ENCODE data around the gene PEX6. TPM values are rescaled to one million over a fixed set of nuclear protein-coding genes. Genes with fewer than 3 reads are reported as not detected.
A peak's percentile ranks its signal among the peaks of the same experiment; 100 is the strongest.
"Not testable (repeated sequence)": the region's sequence is repeated elsewhere in the genome, so short reads cannot be mapped to it uniquely, and the experiment has no call there.

Gene PEX6
- total RNA-seq, 4 donors from 2014 or later = 23.7 to 39.9 (median 28.4) TPM

DNA sequence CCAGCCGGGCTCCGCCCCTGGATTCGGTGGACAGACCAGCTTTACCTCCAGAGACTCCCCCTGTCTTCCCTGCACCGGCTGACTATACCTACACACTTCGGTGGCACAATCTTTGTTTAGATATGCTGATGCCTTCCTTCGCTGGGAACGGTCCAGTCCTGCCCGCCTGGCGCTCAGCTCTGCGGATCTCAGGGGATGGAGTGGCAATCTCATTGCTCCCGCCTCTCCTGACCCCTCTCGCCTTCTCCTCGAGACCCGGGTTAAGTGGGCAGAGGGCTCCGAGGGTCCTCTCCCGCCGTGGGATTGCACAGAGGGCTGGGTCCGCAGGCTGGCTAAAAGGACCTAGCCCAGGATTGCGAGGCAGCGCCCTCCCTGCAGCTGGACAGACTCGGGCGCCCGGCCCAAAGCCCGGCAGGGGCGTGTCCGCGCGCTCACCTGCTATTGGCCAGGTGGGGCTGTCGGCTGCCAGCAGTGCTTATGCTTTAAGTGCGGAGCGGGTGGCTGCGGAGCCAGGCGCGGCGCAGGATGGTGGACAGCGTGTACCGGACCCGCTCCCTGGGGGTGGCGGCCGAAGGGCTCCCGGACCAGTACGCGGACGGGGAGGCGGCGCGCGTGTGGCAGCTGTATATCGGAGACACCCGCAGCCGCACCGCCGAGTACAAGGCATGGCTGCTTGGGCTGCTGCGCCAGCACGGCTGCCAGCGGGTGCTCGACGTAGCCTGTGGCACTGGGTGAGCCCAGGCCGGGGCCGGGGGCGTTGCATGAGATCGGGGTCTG lies 18.6 kb downstream of the PEX6 start, which contains the start of gene GNMT:
TSS of gene GNMT (plus strand) at position 512 of the 777 bp plus-strand sequence. CDS start at position 526, 14 bp downstream.
- H3K4me1 ChIP-seq = peaks cover 5 to 16% of the 10 kb centered on the region in 2 donors
- peaks cover 0 to 5% of the 10 kb centered on the region in 2 donors for H3K36me3 ChIP-seq
- 7 to 14% methylated on average over 7 to 14 of the region's 62 CpGs for WGBS, 2 donors
- no peaks in the 10 kb centered on the region for H3K27me3 ChIP-seq
- peak; percentile 89 to 91 for DNase-seq
- H3K4me3 ChIP-seq (replicated peaks in 1 of 3) = peak within 1 kb of the TSS; percentile 0 to 53 (median 37)
- intact Hi-C loops (cut with DNase I) = no loop called here
- H3K27ac ChIP-seq = no peak within 1 kb of the TSS
- H3K9me3 ChIP-seq = no peaks in the 10 kb centered on the region
- TF ChIP-seq, protein P1, sequence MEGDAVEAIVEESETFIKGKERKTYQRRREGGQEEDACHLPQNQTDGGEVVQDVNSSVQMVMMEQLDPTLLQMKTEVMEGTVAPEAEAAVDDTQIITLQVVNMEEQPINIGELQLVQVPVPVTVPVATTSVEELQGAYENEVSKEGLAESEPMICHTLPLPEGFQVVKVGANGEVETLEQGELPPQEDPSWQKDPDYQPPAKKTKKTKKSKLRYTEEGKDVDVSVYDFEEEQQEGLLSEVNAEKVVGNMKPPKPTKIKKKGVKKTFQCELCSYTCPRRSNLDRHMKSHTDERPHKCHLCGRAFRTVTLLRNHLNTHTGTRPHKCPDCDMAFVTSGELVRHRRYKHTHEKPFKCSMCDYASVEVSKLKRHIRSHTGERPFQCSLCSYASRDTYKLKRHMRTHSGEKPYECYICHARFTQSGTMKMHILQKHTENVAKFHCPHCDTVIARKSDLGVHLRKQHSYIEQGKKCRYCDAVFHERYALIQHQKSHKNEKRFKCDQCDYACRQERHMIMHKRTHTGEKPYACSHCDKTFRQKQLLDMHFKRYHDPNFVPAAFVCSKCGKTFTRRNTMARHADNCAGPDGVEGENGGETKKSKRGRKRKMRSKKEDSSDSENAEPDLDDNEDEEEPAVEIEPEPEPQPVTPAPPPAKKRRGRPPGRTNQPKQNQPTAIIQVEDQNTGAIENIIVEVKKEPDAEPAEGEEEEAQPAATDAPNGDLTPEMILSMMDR (IDR thresholded peaks at IDR 0.05) = no peak
- TF ChIP-seq POLR2A (IDR thresholded peaks at IDR 0.05) = peak in 1 of 2 donors; percentile 65

DNA sequence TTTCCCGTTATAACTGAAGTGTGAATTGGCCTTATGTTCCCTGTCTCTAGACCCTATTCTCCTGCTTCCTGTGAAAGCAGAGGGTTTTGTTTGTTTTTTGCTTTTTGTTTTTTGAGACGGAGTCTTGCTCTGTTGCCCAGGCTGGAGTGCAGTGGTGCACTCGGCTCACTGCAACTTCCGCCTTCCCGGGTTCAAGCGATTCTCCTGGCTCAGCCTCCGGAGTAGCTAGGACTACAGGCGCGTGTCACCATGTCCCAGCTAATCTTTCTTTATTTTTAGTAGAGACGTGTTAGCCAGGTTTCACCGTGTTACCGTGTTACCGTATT lies 19.1 kb downstream of the PEX6 start:
- TF ChIP-seq, protein P1 (IDR thresholded peaks at IDR 0.05) = no peak
- TF ChIP-seq POLR2A (IDR thresholded peaks at IDR 0.05) = no peak
- Histone ChIP-seq H3K27me3 (no peaks in the 10 kb centered on the region), H3K36me3 (no peaks in the 10 kb centered on the region), H3K4me3 (replicated peaks in 1 of 3) (peak overlapping the region; percentile 0 to 53 (median 37)), H3K4me1 (peaks cover 5 to 16% of the 10 kb centered on the region in 2 donors), H3K27ac (no peak overlapping the region), H3K9me3 (no peaks in the 10 kb centered on the region)
- 14 to 15% methylated on average over 13 of the region's 13 CpGs for WGBS, 2 donors
- DNase-seq = no peak
- intact Hi-C loops (cut with DNase I) = no loop called here

DNA sequence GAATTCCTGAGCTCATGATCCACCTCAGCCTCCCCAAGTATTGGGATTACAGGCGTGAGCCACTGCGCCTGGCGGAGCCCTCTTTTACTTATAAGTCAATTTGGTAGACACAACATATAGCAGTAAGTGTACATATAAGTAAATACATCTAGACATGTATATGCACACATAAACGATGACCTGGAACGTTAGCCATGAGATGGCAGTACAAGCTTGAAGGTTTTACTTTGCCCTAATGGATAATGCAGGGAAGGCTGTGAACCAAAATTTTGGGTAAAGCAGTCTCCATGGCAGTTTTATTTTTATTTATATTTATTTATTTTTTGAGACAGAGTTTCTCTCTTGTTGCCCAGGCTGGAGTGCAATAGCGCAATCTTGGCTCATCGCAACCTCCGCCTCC lies 20.9 kb downstream of the PEX6 start:
- TF ChIP-seq POLR2A (IDR thresholded peaks at IDR 0.05) = no peak
- TF ChIP-seq, protein P1 (IDR thresholded peaks at IDR 0.05) = no peak
- Histone ChIP-seq H3K9me3 (no peaks in the 10 kb centered on the region), H3K4me1 (peaks cover 5 to 16% of the 10 kb centered on the region in 2 donors), H3K4me3 (replicated peaks in 1 of 3) (no peak overlapping the region), H3K27me3 (no peaks in the 10 kb centered on the region), H3K36me3 (no peaks in the 10 kb centered on the region), H3K27ac (no peak overlapping the region)
- no peak for DNase-seq
- 93% methylated on average over 7 to 8 of the region's 8 CpGs for WGBS, 2 donors
- intact Hi-C loops (cut with DNase I) = no loop called here

DNA sequence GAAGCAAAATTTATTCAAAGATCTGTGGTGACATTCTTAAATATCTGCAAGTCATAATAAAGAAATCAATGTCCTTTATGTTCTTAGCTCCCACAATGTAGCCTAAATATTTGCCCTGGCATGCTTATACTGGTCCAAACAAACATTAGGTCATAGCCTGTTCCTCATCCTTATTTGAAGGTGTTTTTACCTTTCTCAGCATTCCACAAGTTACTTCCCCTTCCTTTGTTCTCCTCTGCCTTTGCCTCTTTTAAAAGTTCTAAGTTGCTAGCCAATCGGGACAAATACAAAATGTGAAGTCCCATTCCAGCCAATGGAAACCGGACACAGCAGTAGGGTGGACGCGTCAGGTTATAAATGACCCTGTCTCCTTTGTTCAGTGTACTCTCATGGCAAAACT lies 24.6 kb downstream of the PEX6 start:
- not testable (repeated sequence) for H3K27ac ChIP-seq, H3K4me1 ChIP-seq
- WGBS, 2 donors = 89 to 96% methylated on average over 4 of the region's 4 CpGs

DNA sequence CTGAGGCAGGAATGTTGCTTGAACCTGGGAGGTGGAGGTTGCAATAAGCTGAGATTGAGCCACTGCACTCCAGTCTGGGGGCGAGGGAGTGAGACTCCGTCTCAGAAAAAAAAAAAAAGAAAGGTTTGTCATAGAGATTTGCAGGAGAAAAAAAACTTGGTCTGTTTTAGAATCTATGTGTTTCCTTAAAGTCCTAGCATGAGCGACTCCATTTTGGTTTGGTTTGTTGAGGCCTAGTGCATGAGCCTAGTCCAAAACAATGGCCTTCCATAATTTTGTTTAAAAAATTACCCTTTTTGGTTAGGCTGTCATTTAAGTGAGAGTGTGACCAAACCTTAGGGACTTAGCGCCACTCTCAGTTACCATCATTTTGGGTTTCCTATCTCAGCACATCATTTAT lies 26.6 kb downstream of the PEX6 start:
- H3K27me3 ChIP-seq = no peaks in the 10 kb centered on the region
- intact Hi-C loops (cut with DNase I) = no loop called here
- no peaks in the 10 kb centered on the region for H3K36me3 ChIP-seq
- H3K27ac ChIP-seq = no peak overlapping the region
- TF ChIP-seq, protein P1 (IDR thresholded peaks at IDR 0.05) = no peak
- no peak for TF ChIP-seq POLR2A (IDR thresholded peaks at IDR 0.05)
- no peak overlapping the region for H3K4me3 ChIP-seq (replicated peaks in 1 of 3)
- no peak for DNase-seq
- H3K4me1 ChIP-seq = peaks cover 0 to 5% of the 10 kb centered on the region in 2 donors
- H3K9me3 ChIP-seq = no peaks in the 10 kb centered on the region
- 94% methylated on average over 4 of the region's 4 CpGs for WGBS, 2 donors

More for the DNA sequence above, 24.6 kb downstream of the PEX6 start:
- H3K36me3 ChIP-seq; DNase-seq; H3K27me3 ChIP-seq; H3K4me3 ChIP-seq (replicated peaks in 1 of 3); intact Hi-C loops (cut with DNase I); H3K9me3 ChIP-seq: not testable (repeated sequence)
